HL-60 (cell line): ENCODE measurements around the gene RIC8A.

ENCODE experiments used
- DNase-seq, 2 experiments: peaks; one replicate each; pipeline ENCODE4 v3.0.0-alpha.2; 2010 to 2020; ENCODE audit warnings: low read depth in 1 of 2, low spot score in 1 of 2
- H3K27ac ChIP-seq: fragments of 250-450 bp; sonication (Bioruptor Pico); replicated peaks from 2 replicates; pipeline ENCODE4 v1.5.1; 2020; ENCODE audit warnings: mild to moderate bottlenecking, moderate library complexity
- H3K27me3 ChIP-seq: fragments of 250-450 bp; sonication (Bioruptor Pico); 2 replicates; pipeline ENCODE4 v1.5.1; 2021; ENCODE audit warnings: mild to moderate bottlenecking, moderate library complexity; ENCODE audit not compliant: insufficient read depth, poor library complexity, severe bottlenecking
- H3K4me3 ChIP-seq: replicated peaks from 2 replicates; pipeline ENCODE4 v1.5.1; 2011; ENCODE audit warnings: mild to moderate bottlenecking, control low read depth, low read length; ENCODE audit not compliant: insufficient read depth
- GABPA ChIP-seq: IDR thresholded peaks from 2 replicates; pipeline ENCODE4 v1.6.1; 2012; ENCODE audit warnings: low read depth
- POLR2AphosphoS5 ChIP-seq: IDR thresholded peaks from 2 replicates; pipeline ENCODE4 v1.6.1; 2012; ENCODE audit warnings: low read depth
- SPI1 ChIP-seq: IDR thresholded peaks from 2 replicates; pipeline ENCODE4 v1.6.1; 2012; ENCODE audit warnings: low read depth, mild to moderate bottlenecking, borderline replicate concordance
- TF ChIP-seq, protein P1 (sequence below): IDR thresholded peaks from one replicate; pipeline ENCODE4 v1.5.1; 2011; ENCODE audit warnings: low read length, control low read depth, inconsistent platforms; ENCODE audit not compliant: insufficient read depth
- TF ChIP-seq, protein P2 (sequence below): IDR thresholded peaks from 2 replicates; pipeline ENCODE4 v1.6.1; 2012; ENCODE audit warnings: low read depth; ENCODE audit not compliant: insufficient replicate concordance

The RIC8A gene

DNA sequence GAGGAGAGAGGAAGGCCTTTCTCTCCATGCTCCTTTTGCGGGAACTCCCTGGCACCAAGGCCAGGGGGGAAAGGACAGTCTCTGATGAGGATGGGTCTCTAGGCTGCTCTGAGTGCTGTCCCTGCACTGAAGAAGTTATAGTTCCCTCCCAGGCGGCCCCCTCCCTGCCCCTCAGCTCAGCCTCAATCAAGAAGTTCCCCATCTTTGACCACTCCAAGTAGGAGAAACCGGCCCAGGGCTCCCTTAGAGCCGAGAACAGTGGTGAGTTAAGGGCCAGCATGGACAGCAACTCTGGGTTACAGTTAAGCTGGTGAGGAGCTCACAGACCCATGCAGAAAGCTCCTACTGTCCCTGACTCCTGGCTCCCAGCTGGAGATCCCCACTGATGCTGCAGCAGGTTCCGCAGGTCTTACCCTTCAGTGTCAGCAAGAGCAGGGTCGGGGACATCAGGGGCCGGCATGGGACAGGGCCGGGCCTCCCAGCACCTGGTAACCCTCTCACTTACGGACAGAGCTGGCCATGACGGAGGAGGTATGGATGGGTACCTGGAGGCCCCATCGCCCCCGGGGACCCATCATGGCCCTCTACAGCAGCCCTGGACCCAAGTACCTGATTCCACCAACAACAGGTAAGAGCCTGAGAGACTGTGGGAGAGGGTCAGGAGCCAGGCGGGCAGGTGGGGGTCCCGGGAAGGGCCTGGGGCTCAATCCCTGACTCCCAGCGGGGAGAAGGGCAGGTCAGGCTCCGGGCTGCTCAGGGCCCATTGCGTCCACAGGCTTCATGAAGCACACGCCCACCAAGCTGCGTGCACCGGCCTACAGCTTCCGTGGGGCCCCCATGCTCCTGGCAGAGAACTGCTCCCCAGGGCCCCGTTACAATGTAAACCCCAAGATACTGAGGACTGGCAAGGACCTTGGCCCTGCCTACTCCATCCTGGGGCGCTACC lies 10.4 kb upstream of the RIC8A start:
- no peak overlapping the region for H3K27ac ChIP-seq
- DNase-seq, result peak in 1 of 2 experiments; percentile 0
- no peaks in the 10 kb centered on the region for H3K27me3 ChIP-seq
- no peak overlapping the region for H3K4me3 ChIP-seq
- TF ChIP-seq GABPA (no peak), SPI1 (no peak), POLR2AphosphoS5 (no peak)
- TF ChIP-seq, protein P1, sequence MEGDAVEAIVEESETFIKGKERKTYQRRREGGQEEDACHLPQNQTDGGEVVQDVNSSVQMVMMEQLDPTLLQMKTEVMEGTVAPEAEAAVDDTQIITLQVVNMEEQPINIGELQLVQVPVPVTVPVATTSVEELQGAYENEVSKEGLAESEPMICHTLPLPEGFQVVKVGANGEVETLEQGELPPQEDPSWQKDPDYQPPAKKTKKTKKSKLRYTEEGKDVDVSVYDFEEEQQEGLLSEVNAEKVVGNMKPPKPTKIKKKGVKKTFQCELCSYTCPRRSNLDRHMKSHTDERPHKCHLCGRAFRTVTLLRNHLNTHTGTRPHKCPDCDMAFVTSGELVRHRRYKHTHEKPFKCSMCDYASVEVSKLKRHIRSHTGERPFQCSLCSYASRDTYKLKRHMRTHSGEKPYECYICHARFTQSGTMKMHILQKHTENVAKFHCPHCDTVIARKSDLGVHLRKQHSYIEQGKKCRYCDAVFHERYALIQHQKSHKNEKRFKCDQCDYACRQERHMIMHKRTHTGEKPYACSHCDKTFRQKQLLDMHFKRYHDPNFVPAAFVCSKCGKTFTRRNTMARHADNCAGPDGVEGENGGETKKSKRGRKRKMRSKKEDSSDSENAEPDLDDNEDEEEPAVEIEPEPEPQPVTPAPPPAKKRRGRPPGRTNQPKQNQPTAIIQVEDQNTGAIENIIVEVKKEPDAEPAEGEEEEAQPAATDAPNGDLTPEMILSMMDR, result no peak
- TF ChIP-seq, protein P2, sequence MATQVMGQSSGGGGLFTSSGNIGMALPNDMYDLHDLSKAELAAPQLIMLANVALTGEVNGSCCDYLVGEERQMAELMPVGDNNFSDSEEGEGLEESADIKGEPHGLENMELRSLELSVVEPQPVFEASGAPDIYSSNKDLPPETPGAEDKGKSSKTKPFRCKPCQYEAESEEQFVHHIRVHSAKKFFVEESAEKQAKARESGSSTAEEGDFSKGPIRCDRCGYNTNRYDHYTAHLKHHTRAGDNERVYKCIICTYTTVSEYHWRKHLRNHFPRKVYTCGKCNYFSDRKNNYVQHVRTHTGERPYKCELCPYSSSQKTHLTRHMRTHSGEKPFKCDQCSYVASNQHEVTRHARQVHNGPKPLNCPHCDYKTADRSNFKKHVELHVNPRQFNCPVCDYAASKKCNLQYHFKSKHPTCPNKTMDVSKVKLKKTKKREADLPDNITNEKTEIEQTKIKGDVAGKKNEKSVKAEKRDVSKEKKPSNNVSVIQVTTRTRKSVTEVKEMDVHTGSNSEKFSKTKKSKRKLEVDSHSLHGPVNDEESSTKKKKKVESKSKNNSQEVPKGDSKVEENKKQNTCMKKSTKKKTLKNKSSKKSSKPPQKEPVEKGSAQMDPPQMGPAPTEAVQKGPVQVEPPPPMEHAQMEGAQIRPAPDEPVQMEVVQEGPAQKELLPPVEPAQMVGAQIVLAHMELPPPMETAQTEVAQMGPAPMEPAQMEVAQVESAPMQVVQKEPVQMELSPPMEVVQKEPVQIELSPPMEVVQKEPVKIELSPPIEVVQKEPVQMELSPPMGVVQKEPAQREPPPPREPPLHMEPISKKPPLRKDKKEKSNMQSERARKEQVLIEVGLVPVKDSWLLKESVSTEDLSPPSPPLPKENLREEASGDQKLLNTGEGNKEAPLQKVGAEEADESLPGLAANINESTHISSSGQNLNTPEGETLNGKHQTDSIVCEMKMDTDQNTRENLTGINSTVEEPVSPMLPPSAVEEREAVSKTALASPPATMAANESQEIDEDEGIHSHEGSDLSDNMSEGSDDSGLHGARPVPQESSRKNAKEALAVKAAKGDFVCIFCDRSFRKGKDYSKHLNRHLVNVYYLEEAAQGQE, result no peak

DNA sequence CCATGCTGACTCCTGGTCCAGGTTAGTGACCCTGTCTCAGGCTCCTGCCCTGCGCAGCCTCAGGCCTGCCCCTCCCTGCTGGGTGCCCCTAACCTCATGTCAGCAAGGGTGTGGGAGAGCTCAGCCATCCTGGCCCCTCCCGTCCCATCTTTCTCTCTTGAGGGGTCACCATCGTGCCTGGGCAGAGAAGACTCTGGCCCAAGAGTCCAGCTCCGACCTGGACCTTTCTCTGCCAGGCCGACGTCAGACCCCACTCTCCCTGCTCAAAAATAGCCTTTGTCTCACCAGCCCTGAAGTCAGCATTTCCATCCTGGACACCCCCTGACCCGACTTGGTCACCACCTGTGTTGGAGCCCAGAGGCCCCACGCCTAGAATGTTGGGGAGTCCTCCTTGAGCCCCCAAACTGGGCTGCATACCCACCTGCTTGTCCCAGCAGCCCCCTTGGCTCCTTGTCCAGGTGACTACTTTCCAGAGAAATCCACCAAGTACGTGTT lies 9.7 kb upstream of the RIC8A start:
- TF ChIP-seq POLR2AphosphoS5 (no peak), GABPA (no peak), SPI1 (no peak)
- TF ChIP-seq, protein P2, result no peak
- TF ChIP-seq, protein P1, result no peak
- Histone ChIP-seq H3K27ac (no peak overlapping the region), H3K4me3 (no peak overlapping the region), H3K27me3 (no peaks in the 10 kb centered on the region)
- peak in 1 of 2 experiments; percentile 0 for DNase-seq

DNA sequence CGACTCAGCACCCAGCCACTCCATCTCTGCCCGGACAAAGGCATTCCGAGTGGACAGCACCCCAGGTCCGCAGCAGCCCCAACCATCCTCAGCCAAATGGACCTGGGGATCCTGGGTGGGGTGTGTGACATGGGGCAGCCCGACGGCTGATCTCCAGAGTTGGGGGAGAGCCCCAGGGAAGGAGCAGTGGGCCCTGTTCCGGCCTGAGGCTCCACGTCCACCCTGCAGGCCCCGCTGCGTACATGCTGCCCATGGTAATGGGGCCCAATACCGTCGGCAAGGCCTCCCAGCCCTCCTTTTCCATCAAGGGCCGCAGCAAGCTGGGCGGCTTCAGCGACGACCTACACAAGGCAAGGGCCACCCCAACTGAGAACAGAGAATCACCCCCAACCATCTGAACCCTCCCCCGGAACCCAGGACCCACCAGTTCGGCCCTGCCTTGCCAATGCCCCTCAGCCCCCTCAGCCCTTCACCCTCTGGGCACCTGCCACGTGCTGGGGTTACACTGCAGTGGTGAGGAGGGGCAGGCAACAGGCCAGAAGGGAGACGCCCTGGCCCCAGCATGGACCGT lies 9.2 kb upstream of the RIC8A start:
- TF ChIP-seq, protein P1, result no peak
- TF ChIP-seq, protein P2, result no peak
- TF ChIP-seq GABPA (no peak), SPI1 (no peak), POLR2AphosphoS5 (no peak)
- H3K27ac ChIP-seq, result no peak overlapping the region
- H3K27me3 ChIP-seq, result no peaks in the 10 kb centered on the region
- DNase-seq, result peak in 1 of 2 experiments; percentile 0
- no peak overlapping the region for H3K4me3 ChIP-seq
